NCI-H2227 treated with DMSO at 0.1 percent for 48 hours (cell line): ENCODE data around the gene AUTS2.

Experiments used
- DNase-seq: peaks from one replicate; lab custom pipeline; 2025; lab: John Stamatoyannopoulos, UW

AUTS2 gene

GRCh38 chr7:69939317-69939716, 341.0 kb downstream of the AUTS2 start:
- no peak for DNase-seq

GRCh38 chr7:69941077-69941651, 342.9 kb downstream of the AUTS2 start:
- peak; percentile 38 for DNase-seq

- DNase-seq = no peak
Observed at GRCh38 chr7:69942573-69942972, 344.3 kb downstream of the AUTS2 start.

GRCh38 chr7:69946901-69947300, 348.6 kb downstream of the AUTS2 start:
- no peak for DNase-seq

- DNase-seq = no peak
Observed at GRCh38 chr7:69947998-69948397, 349.7 kb downstream of the AUTS2 start.

GRCh38 chr7:69949122-69949521, 350.8 kb downstream of the AUTS2 start:
- DNase-seq = no peak

GRCh38 chr7:69951458-69951857, 353.2 kb downstream of the AUTS2 start:
- peak; percentile 22 for DNase-seq

GRCh38 chr7:69953136-69954067, 355.1 kb downstream of the AUTS2 start:
- no peak for DNase-seq

- DNase-seq = no peak
Observed at GRCh38 chr7:69956541-69956940, 358.3 kb downstream of the AUTS2 start.

GRCh38 chr7:69957661-69958060, 359.4 kb downstream of the AUTS2 start:
- no peak for DNase-seq

GRCh38 chr7:69959789-69960499, 361.7 kb downstream of the AUTS2 start:
- peak; percentile 18 for DNase-seq

GRCh38 chr7:69961436-69961835, 363.2 kb downstream of the AUTS2 start:
- no peak for DNase-seq

GRCh38 chr7:69962186-69963065, 364.2 kb downstream of the AUTS2 start:
- peak; percentile 76 for DNase-seq

- no peak for DNase-seq
Observed at GRCh38 chr7:69963393-69963792, 365.1 kb downstream of the AUTS2 start.

GRCh38 chr7:69966766-69967591, 368.7 kb downstream of the AUTS2 start:
- no peak for DNase-seq

- no peak for DNase-seq
Observed at GRCh38 chr7:69967689-69968450, 369.6 kb downstream of the AUTS2 start.

- DNase-seq = no peak
Observed at GRCh38 chr7:69968969-69969556, 370.8 kb downstream of the AUTS2 start.

- no peak for DNase-seq
Observed at GRCh38 chr7:69981646-69982045, 383.4 kb downstream of the AUTS2 start.

GRCh38 chr7:69982197-69982596, 383.9 kb downstream of the AUTS2 start:
- no peak for DNase-seq

- DNase-seq = no peak
Observed at GRCh38 chr7:69989551-69989950, 391.3 kb downstream of the AUTS2 start.
